ENCODE results near the gene WBP11.

DNA sequence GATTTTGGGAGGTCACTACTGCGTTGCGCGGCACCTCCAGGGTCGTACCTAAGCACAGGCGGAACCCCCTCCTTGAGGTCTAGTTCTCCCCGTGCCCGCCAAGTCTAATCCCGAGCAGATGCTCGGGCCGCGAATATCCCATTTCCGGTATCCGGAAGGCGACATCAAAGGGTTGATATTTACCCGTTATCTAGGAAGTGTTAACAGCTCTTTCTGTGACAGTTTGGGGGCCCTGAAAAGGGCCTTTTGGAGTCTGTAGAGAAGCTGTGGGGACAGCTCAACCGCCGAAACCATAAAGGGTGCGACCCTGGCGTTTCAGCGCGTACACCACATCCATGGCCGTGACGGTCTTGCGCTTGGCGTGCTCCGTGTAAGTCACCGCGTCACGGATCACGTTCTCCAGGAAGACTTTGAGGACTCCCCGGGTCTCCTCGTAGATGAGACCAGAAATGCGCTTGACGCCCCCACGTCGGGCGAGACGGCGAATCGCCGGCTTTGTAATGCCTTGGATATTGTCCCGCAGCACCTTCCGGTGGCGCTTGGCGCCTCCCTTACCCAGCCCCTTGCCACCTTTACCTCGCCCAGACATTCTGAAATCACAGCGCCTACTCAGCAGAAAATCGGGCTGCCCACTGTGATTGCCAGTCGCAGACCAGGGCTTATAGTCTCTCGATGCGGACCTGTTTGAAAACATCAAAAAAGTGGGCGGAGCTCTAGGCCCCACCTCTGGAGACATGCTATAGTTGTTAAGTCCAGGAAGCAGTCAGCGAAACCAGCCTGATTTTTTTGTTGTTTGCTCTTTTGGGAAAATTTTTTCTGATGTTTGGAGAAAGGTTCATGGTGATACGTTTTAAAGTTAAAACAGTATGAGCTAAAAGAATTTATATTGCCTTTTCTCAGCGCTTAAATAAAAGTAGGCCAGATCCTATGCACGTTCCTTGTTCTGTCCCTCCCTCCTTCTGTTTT lies 32.5 kb downstream of the WBP11 start:
- TF ChIP-seq CTCF (IDR thresholded peaks at IDR 0.05) (no peak), ZFX (IDR thresholded peaks at IDR 0.05; ENCODE audit: borderline replicate concordance) (no peak)

Data from 22Rv1 (cell line).